Measurements from ENCODE around the gene FBLN7. TPM values are rescaled to one million over a fixed set of nuclear protein-coding genes. Genes with fewer than 3 reads are reported as not detected.

Gene FBLN7
- total RNA-seq, 3 donors from 2014 or later: 21.8 to 24.3 (median 23.4) TPM

Other genes starting within 250 kb of the FBLN7 start
- gene MERTK, start 239.8 kb upstream of the FBLN7 start, total RNA-seq: under 1 TPM; 0.42 to 0.87 (median 0.63) TPM
- gene TMEM87B, start 83.1 kb upstream of the FBLN7 start, total RNA-seq: 10 to 100 TPM in 2 of 3 donors, 1 to 10 TPM in 1; 10.0 to 10.7 (median 10.0) TPM
- gene ZC3H8, start 116.7 kb downstream of the FBLN7 start, total RNA-seq: 10 to 100 TPM; 29.7 to 32.0 (median 31.2) TPM
- gene ZC3H6, start 137.2 kb downstream of the FBLN7 start, total RNA-seq: 1 to 10 TPM; 1.3 to 2.4 (median 2.2) TPM